IMR-90 (cell line): ENCODE measurements around the gene SLC29A1. TPM values are rescaled to one million over a fixed set of nuclear protein-coding genes. Genes with fewer than 3 reads are reported as not detected.

Experiments used
- ATAC-seq: fragments of 200-7000 bp; cut with Tn5 transposase; 2 replicates; pipeline ENCODE4 v1.9.1; 2020; ENCODE audit warnings: low read depth, mild to moderate bottlenecking, moderate library complexity
- BruUV-seq: library from RNA; stranded (reverse); fragments of 400-500 nt; replicated peaks from 2 replicates; lab custom pipeline; 2021; lab: Mats Ljungman, UMichigan
- CTCF ChIA-PET: fragments of 300-600 bp; formaldehyde crosslinking; extraction: SDS; loops from one replicate; lab custom pipeline; 2021; ENCODE audit warnings: antibody characterized with exemption; lab: Yijun Ruan, JAX
- POLR2A ChIA-PET: fragments of 300-600 bp; sonication (Branson Sonifier 250); formaldehyde crosslinking; loops from one replicate; lab custom pipeline; 2022; ENCODE audit warnings: antibody characterized with exemption; ENCODE audit not compliant: unreplicated experiment; lab: Charles Lee
- DNase-seq: peaks from one replicate; pipeline ENCODE4 v3.0.0; 2013
- H2AFZ ChIP-seq: replicated peaks from 2 replicates; pipeline ENCODE3; 2013; ENCODE audit warnings: low read length, mild to moderate bottlenecking; ENCODE audit not compliant: poor library complexity
- H2AK5ac ChIP-seq: 2 replicates; pipeline ENCODE4 v1.6.1; 2013; ENCODE audit warnings: low read depth, low read length, inconsistent platforms
- H2AK9ac ChIP-seq: replicated peaks from 2 replicates; pipeline ENCODE3; 2013; ENCODE audit warnings: mild to moderate bottlenecking, low read depth, low read length, moderate library complexity; ENCODE audit not compliant: poor library complexity
- H2BK120ac ChIP-seq: 2 replicates; pipeline ENCODE4 v1.6.1; 2013; ENCODE audit warnings: low read depth, low read length, inconsistent platforms
- H2BK15ac ChIP-seq: 3 replicates; pipeline ENCODE4 v1.6.1; 2013; ENCODE audit warnings: low read depth, low read length, inconsistent platforms
- H2BK20ac ChIP-seq: 2 replicates; pipeline ENCODE4 v1.6.1; 2013; ENCODE audit warnings: low read depth, mild to moderate bottlenecking, inconsistent platforms, low read length, moderate library complexity
- H2BK5ac ChIP-seq: 2 replicates; pipeline ENCODE4 v1.6.1; 2013; ENCODE audit warnings: mild to moderate bottlenecking, low read depth, low read length, inconsistent platforms; ENCODE audit not compliant: poor library complexity, severe bottlenecking
- H3K14ac ChIP-seq: replicated peaks from 2 replicates; pipeline ENCODE4 v1.6.1; 2013; ENCODE audit warnings: low read depth, low read length, inconsistent platforms
- H3K18ac ChIP-seq: 2 replicates; pipeline ENCODE4 v1.6.1; 2013; ENCODE audit warnings: low read depth, low read length, control low read depth
- H3K23ac ChIP-seq: 2 replicates; pipeline ENCODE4 v1.6.1; 2013; ENCODE audit warnings: low read depth, low read length, inconsistent platforms
- H3K27ac ChIP-seq: 2 replicates; pipeline ENCODE4 v1.5.1; 2013; ENCODE audit warnings: mild to moderate bottlenecking, control low read depth, low read length; ENCODE audit not compliant: insufficient read depth
- H3K27me3 ChIP-seq: 2 replicates; pipeline ENCODE4 v1.6.1; 2013; ENCODE audit warnings: low read length; ENCODE audit not compliant: control insufficient read depth, insufficient read depth
- H3K36me3 ChIP-seq: 2 replicates; pipeline ENCODE4 v1.6.1; 2013; ENCODE audit warnings: low read length, mixed read lengths; ENCODE audit not compliant: control insufficient read depth, insufficient read depth
- H3K4ac ChIP-seq: 2 replicates; pipeline ENCODE4 v1.6.1; 2013; ENCODE audit warnings: low read depth, low read length, inconsistent platforms
- H3K4me1 ChIP-seq: 2 replicates; pipeline ENCODE4 v1.6.1; 2013; ENCODE audit warnings: low read length, mixed read lengths; ENCODE audit not compliant: control insufficient read depth, insufficient read depth
- H3K4me2 ChIP-seq: 2 replicates; pipeline ENCODE4 v1.6.1; 2013; ENCODE audit warnings: low read depth, mild to moderate bottlenecking, control low read depth, low read length, moderate library complexity
- H3K4me3 ChIP-seq: 2 replicates; pipeline ENCODE4 v1.5.1; 2013; ENCODE audit warnings: low read depth, mild to moderate bottlenecking, control low read depth, low read length, moderate library complexity; ENCODE audit not compliant: insufficient read depth
- H3K56ac ChIP-seq: 2 replicates; pipeline ENCODE4 v1.6.1; 2013; ENCODE audit warnings: low read length, inconsistent platforms; ENCODE audit not compliant: insufficient read depth; ENCODE audit errors: extremely low read depth
- H3K79me1 ChIP-seq, 2 experiments: 2 replicates each; pipeline ENCODE4 v1.6.1; 2013; ENCODE audit warnings: low read length in 2 of 2, inconsistent platforms in 1 of 2, low read depth in 1 of 2
- H3K9ac ChIP-seq: 2 replicates; pipeline ENCODE4 v1.6.1; 2013; ENCODE audit warnings: low read depth, low read length, control low read depth
- H3K9me1 ChIP-seq: 2 replicates; pipeline ENCODE4 v1.6.1; 2013; ENCODE audit warnings: low read length, inconsistent platforms; ENCODE audit not compliant: insufficient read depth
- H3K9me3 ChIP-seq: 2 replicates; pipeline ENCODE4 v1.6.1; 2013; ENCODE audit warnings: low read length; ENCODE audit not compliant: control insufficient read depth, insufficient read depth
- H4K20me1 ChIP-seq: 2 replicates; pipeline ENCODE4 v1.6.1; 2013; ENCODE audit warnings: low read length, inconsistent platforms; ENCODE audit not compliant: insufficient read depth
- H4K5ac ChIP-seq: 2 replicates; pipeline ENCODE4 v1.6.1; 2013; ENCODE audit warnings: mild to moderate bottlenecking, low read depth, low read length, control low read depth
- H4K8ac ChIP-seq, 2 experiments: 2 replicates each; pipeline ENCODE4 v1.6.1; 2013; ENCODE audit warnings: low read depth in 2 of 2, low read length in 2 of 2, control low read depth in 1 of 2, inconsistent platforms in 1 of 2
- H4K91ac ChIP-seq: 2 replicates; pipeline ENCODE4 v1.6.1; 2013; ENCODE audit warnings: low read depth, low read length, inconsistent platforms; ENCODE audit not compliant: insufficient read depth
- BHLHE40 ChIP-seq: fragments of 150-350 bp; IDR thresholded peaks from 2 replicates; pipeline ENCODE4 v1.6.1; 2016; ENCODE audit warnings: mild to moderate bottlenecking, low read depth, low read length
- CHD1 ChIP-seq: IDR thresholded peaks from 2 replicates; pipeline ENCODE4 v1.6.1; 2012; ENCODE audit warnings: low read depth, low read length, improper control_type of control experiment
- MAZ ChIP-seq: IDR thresholded peaks from 2 replicates; pipeline ENCODE4 v1.6.1; 2012; ENCODE audit warnings: low read depth, mild to moderate bottlenecking, low read length, improper control_type of control experiment, moderate library complexity, borderline replicate concordance
- POLR2A ChIP-seq: IDR thresholded peaks from 2 replicates; pipeline ENCODE4 v1.6.1; 2012; ENCODE audit warnings: mild to moderate bottlenecking, low read depth, low read length
- RCOR1 ChIP-seq: IDR thresholded peaks from 2 replicates; pipeline ENCODE4 v1.6.1; 2012; ENCODE audit warnings: mild to moderate bottlenecking, low read length, improper control_type of control experiment; ENCODE audit not compliant: insufficient replicate concordance
- RFX5 ChIP-seq: IDR thresholded peaks from 2 replicates; pipeline ENCODE4 v1.8.0; 2012; ENCODE audit warnings: low read depth, mild to moderate bottlenecking, low read length, moderate library complexity
- SMC3 ChIP-seq: fragments of 150-350 bp; IDR thresholded peaks from 2 replicates; pipeline ENCODE4 v1.6.1; 2016; ENCODE audit warnings: low read depth, mild to moderate bottlenecking, antibody characterized with exemption, low read length, moderate library complexity
- WGBS, 2 experiments: methylation state at CpG; one replicate each; pipeline versions ENCODE4 v1.1.5 to v1.1.7; 2013; ENCODE audit warnings: missing lambda C conversion rate in 2 of 2; ENCODE audit not compliant: insufficient read length in 1 of 2; ENCODE audit errors: extremely low coverage in 2 of 2; 5-methylcytosine and 5-hydroxymethylcytosine counted together
- dilution Hi-C: fragments of 300-500 bp; cut with HindIII; formaldehyde crosslinking; loops from one replicate; pipeline ENCODE4 v1.14.3; 2018; ENCODE audit warnings: low sequenced_read_pairs; ENCODE audit not compliant: unreplicated experiment
- in situ Hi-C: fragments of 300-500 bp; cut with MboI; formaldehyde crosslinking; loops from 3 replicates; pipeline ENCODE4 v1.14.3; 2019; ENCODE audit warnings: low sequenced_read_pairs, inconsistent platforms, mixed read lengths
- intact Hi-C: fragments of 100-400 bp; cut with micrococcal nuclease; formaldehyde crosslinking; loops from 2 replicates; pipeline ENCODE4 v1.10.0; 2022
- polyA plus RNA-seq, 3 experiments: library from polyadenylated mRNA; depleted of rRNA; stranded (reverse); fragments of >200 nt; gene quantifications; 2 replicates each; pipeline ENCODE4 v1.2.3, GENCODE V29; 2012; ENCODE audit warnings: low replicate concordance in 1 of 3
- total RNA-seq: library from RNA; depleted of rRNA; stranded (reverse); fragments of >200 nt; gene quantifications from 2 replicates; pipeline ENCODE4 v1.2.3, GENCODE V29; 2012

The SLC29A1 gene
- total and polyA plus RNA-seq, 2 of the 4 experiments (the other 2 are of a cell fraction), result 4.1 to 22.1 TPM

DNA sequence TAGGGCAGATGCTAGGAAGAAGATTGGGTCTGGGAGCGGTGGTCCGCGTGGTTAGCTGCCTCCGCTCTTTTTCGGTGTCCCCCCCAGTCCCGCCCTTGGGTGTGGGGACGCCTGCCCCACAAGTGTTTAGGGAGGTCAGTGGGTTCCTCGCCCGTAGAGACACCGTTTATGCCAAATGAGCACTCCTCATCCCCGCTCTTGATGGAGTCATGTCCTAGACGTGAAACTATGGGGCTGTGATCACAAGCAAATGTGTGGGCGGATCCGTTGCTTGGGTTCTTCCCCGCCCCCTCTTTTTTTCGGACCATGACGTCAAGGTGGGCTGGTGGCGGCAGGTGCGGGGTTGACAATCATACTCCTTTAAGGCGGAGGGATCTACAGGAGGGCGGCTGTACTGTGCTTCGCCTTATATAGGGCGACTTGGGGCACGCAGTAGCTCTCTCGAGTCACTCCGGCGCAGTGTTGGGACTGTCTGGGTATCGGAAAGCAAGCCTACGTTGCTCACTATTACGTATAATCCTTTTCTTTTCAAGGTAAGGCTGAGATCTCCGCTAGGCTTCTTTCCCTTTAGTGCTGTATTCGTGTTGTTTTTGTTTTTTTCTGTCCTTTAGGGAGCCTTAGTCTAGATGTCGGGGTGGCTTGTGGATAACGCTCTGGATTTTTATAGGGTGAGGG is 23.4 kb downstream of the SLC29A1 start, which contains the start of gene HSP90AB1:
HSP90AB1 (plus strand) TSS at position 439 of the 675 bp plus-strand sequence. CDS start 1,529 bp downstream, outside the sequence.
- ChIA-PET POLR2A (interaction anchor here (0.5 to 3.0 kb wide), 4 partner anchors 8 to 12 kb away, joined by 4 to 27 read pairs (median 9); partner anchors contain the start of gene SLC35B2), CTCF (interaction anchor here (0.8 kb wide), 1 partner anchor 25 kb away, joined by 3 read pairs; no protein-coding TSS in a partner anchor)
- Histone ChIP-seq H4K91ac (peak within 1 kb of the TSS; percentile 93), H2AK5ac (peak within 1 kb of the TSS; percentile 94), H3K56ac (peak within 1 kb of the TSS; percentile 99), H2BK20ac (no peak within 1 kb of the TSS), H3K4me2 (peak within 1 kb of the TSS; percentile 89), H3K4me3 (peak within 1 kb of the TSS; percentile 85), H4K5ac (peak within 1 kb of the TSS; percentile 87), H4K20me1 (peaks cover 49% of the 10 kb centered on the region), H3K23ac (peak within 1 kb of the TSS; percentile 97), H3K4me1 (peaks cover 5% of the 10 kb centered on the region), H2AFZ (peak within 1 kb of the TSS; percentile 100), H3K36me3 (peaks cover 26% of the 10 kb centered on the region), H3K9me1 (peaks cover 18% of the 10 kb centered on the region), H2BK5ac (peak within 1 kb of the TSS; percentile 93), H3K9me3 (no peaks in the 10 kb centered on the region), H3K9ac (peak within 1 kb of the TSS; percentile 85), H2AK9ac (peak within 1 kb of the TSS; percentile 100), H3K27me3 (no peaks in the 10 kb centered on the region), H3K18ac (peak within 1 kb of the TSS; percentile 78), H2BK120ac (peak within 1 kb of the TSS; percentile 75), H2BK15ac (peak within 1 kb of the TSS; percentile 37; the same call in 2 of the 3 replicates), H3K4ac (peak within 1 kb of the TSS; percentile 100), H3K27ac (peak within 1 kb of the TSS; percentile 83), H4K8ac (peak within 1 kb of the TSS; percentile 60 to 93), H3K14ac (peak within 1 kb of the TSS; percentile 100), H3K79me1 (peaks cover 12 to 52% of the 10 kb centered on the region in 2 experiments)
- in situ Hi-C loops (no loop called here), dilution Hi-C loops (no loop called here), intact Hi-C loops (no loop called here)
- no TSS peak for BruUV-seq
- DNase-seq (peak; percentile 98), ATAC-seq (peak; percentile 75)
- TF ChIP-seq BHLHE40, result peak; percentile 65; the same call in 1 of the 2 replicates
- TF ChIP-seq RFX5, result no peak
- TF ChIP-seq RCOR1, result no peak
- TF ChIP-seq POLR2A, result peak; percentile 100
- peak; percentile 71; the same call in 1 of the 2 replicates for TF ChIP-seq MAZ
- TF ChIP-seq CHD1, result peak; percentile 99
- no peak for TF ChIP-seq SMC3
- 0% methylated on average over 7 of the region's 34 CpGs; no CpG with 5 or more reads in 1 of the 2 experiments for WGBS, 2 experiments
